Suprapubic skin (tissue), 4 donors: ENCODE data around the gene SGCD. TPM values are rescaled to one million over a fixed set of nuclear protein-coding genes. Genes with fewer than 3 reads are reported as not detected.

ENCODE experiments used
- DNase-seq, 2 donors: peaks; one replicate each; pipeline ENCODE4 v3.0.0-alpha.2; 2019; ENCODE audit warnings: low spot score in 2 of 2
- H3K27ac ChIP-seq: fragments of 200-600 bp; sonication (generic); one replicate; pipeline ENCODE4 v1.5.1; 2019
- H3K27me3 ChIP-seq: fragments of 200-600 bp; sonication (generic); one replicate; pipeline ENCODE4 v1.5.1; 2019
- H3K36me3 ChIP-seq: fragments of 200-600 bp; sonication (generic); one replicate; pipeline ENCODE4 v1.5.1; 2019
- H3K4me1 ChIP-seq: fragments of 200-600 bp; sonication (generic); one replicate; pipeline ENCODE4 v1.5.1; 2019
- H3K4me3 ChIP-seq: fragments of 200-600 bp; sonication (generic); one replicate; pipeline ENCODE4 v1.5.1; 2019; ENCODE audit warnings: mild to moderate bottlenecking
- H3K9me3 ChIP-seq: fragments of 200-600 bp; sonication (generic); one replicate; pipeline ENCODE4 v1.5.1; 2019
- CTCF ChIP-seq, 2 donors: fragments of 200-600 bp in 1 of 2; fragments of 450-650 bp in 1 of 2; sonication (generic) in 1 of 2; IDR thresholded peaks; one replicate each; pipeline ENCODE4 v1.5.1; 2016 to 2019; ENCODE audit warnings: antibody characterized with exemption in 2 of 2, mild to moderate bottlenecking in 1 of 2, moderate library complexity in 1 of 2
- EP300 ChIP-seq: sonication (generic); formaldehyde crosslinking; IDR thresholded peaks from one replicate; pipeline ENCODE4 v1.6.1; 2017; ENCODE audit warnings: antibody characterized with exemption
- POLR2A ChIP-seq, 2 donors: fragments of 450-650 bp; IDR thresholded peaks; one replicate each; pipeline ENCODE4 v1.6.1; 2017; ENCODE audit warnings: antibody characterized with exemption in 2 of 2, mild to moderate bottlenecking in 2 of 2, moderate library complexity in 2 of 2
- POLR2AphosphoS5 ChIP-seq, 3 donors: sonication (generic); formaldehyde crosslinking; IDR thresholded peaks; one replicate each; pipeline ENCODE4 v1.6.1; 2017; ENCODE audit warnings: antibody characterized with exemption in 3 of 3
- WGBS: methylation state at CpG from one replicate; pipeline ENCODE4 v1.1.5; 2018; 5-methylcytosine and 5-hydroxymethylcytosine counted together
- total RNA-seq, 4 donors: library from RNA; depleted of rRNA; stranded (reverse); fragments of >200 nt; gene quantifications; one replicate each; pipeline ENCODE4 v1.1.0, GENCODE V29; 2016

The SGCD gene
- total RNA-seq, 4 donors from 2014 or later: 1.2 to 5.7 (median 3.9) TPM

- Histone ChIP-seq H3K27me3 (no peaks in the 10 kb centered on the region), H3K36me3 (no peaks in the 10 kb centered on the region), H3K4me3 (no peak overlapping the region), H3K27ac (no peak overlapping the region), H3K9me3 (peaks cover 4% of the 10 kb centered on the region), H3K4me1 (no peaks in the 10 kb centered on the region)
- 83% methylated on average over 1 of the region's 3 CpGs for WGBS
- DNase-seq: no peak
- TF ChIP-seq POLR2AphosphoS5 (IDR thresholded peaks at IDR 0.05) (no peak), CTCF (IDR thresholded peaks at IDR 0.05) (no peak), POLR2A (IDR thresholded peaks at IDR 0.05) (no peak), EP300 (no peak)
Observed at GRCh38 chr5:156735477-156735876, 408.5 kb downstream of the SGCD start.

GRCh38 chr5:156741516-156741915 is 414.6 kb downstream of the SGCD start:
- WGBS: 82% methylated on average over 5 of the region's 5 CpGs
- Histone ChIP-seq H3K27me3 (no peaks in the 10 kb centered on the region), H3K27ac (no peak overlapping the region), H3K4me3 (no peak overlapping the region), H3K9me3 (no peaks in the 10 kb centered on the region), H3K4me1 (no peaks in the 10 kb centered on the region), H3K36me3 (no peaks in the 10 kb centered on the region)
- no peak for TF ChIP-seq CTCF (IDR thresholded peaks at IDR 0.05)
- no peak for TF ChIP-seq POLR2A (IDR thresholded peaks at IDR 0.05)
- TF ChIP-seq EP300: no peak
- no peak for DNase-seq

- Histone ChIP-seq H3K4me1 (no peaks in the 10 kb centered on the region), H3K27me3 (no peaks in the 10 kb centered on the region), H3K36me3 (no peaks in the 10 kb centered on the region), H3K9me3 (no peaks in the 10 kb centered on the region), H3K27ac (no peak overlapping the region), H3K4me3 (no peak overlapping the region)
- DNase-seq: no peak
- no peak for TF ChIP-seq CTCF (IDR thresholded peaks at IDR 0.05)
- TF ChIP-seq POLR2A (IDR thresholded peaks at IDR 0.05): no peak
- TF ChIP-seq EP300: no peak
- TF ChIP-seq POLR2AphosphoS5 (IDR thresholded peaks at IDR 0.05): no peak
- WGBS: 83% methylated on average over 3 of the region's 3 CpGs
Observed at GRCh38 chr5:156753846-156754245, 426.9 kb downstream of the SGCD start.

- Histone ChIP-seq H3K36me3 (no peaks in the 10 kb centered on the region), H3K27ac (no peak overlapping the region), H3K27me3 (no peaks in the 10 kb centered on the region), H3K9me3 (no peaks in the 10 kb centered on the region), H3K4me3 (no peak overlapping the region), H3K4me1 (no peaks in the 10 kb centered on the region)
- WGBS: 90% methylated on average over 3 of the region's 3 CpGs
- DNase-seq: no peak
- no peak for TF ChIP-seq POLR2AphosphoS5 (IDR thresholded peaks at IDR 0.05)
- TF ChIP-seq CTCF (IDR thresholded peaks at IDR 0.05): no peak
- TF ChIP-seq POLR2A (IDR thresholded peaks at IDR 0.05): no peak
Observed at GRCh38 chr5:156755421-156756087, 428.6 kb downstream of the SGCD start.

- TF ChIP-seq POLR2AphosphoS5 (IDR thresholded peaks at IDR 0.05): no peak
- TF ChIP-seq POLR2A (IDR thresholded peaks at IDR 0.05): no peak
- TF ChIP-seq EP300: no peak
- TF ChIP-seq CTCF (IDR thresholded peaks at IDR 0.05): no peak
- DNase-seq: no peak
- H3K9me3 ChIP-seq: no peaks in the 10 kb centered on the region
- 85% methylated on average over 2 of the region's 2 CpGs for WGBS
- no peak overlapping the region for H3K4me3 ChIP-seq
- H3K27ac ChIP-seq: no peak overlapping the region
- H3K4me1 ChIP-seq: no peaks in the 10 kb centered on the region
- H3K36me3 ChIP-seq: no peaks in the 10 kb centered on the region
- no peaks in the 10 kb centered on the region for H3K27me3 ChIP-seq
Observed at GRCh38 chr5:156758011-156758791, 431.2 kb downstream of the SGCD start.
